GM11168 (cell line): ENCODE results near the gene ATPAF1.
"Not testable (repeated sequence)": the region's sequence is repeated elsewhere in the genome, so short reads cannot be mapped to it uniquely, and the experiment has no call there.

ENCODE experiments used
- in situ Hi-C: fragments of 300-500 bp; cut with MboI; formaldehyde crosslinking; loops from one replicate; pipeline ENCODE4 v1.12.0; 2022; ENCODE audit warnings: low sequenced_read_pairs; ENCODE audit not compliant: unreplicated experiment

The ATPAF1 gene

DNA sequence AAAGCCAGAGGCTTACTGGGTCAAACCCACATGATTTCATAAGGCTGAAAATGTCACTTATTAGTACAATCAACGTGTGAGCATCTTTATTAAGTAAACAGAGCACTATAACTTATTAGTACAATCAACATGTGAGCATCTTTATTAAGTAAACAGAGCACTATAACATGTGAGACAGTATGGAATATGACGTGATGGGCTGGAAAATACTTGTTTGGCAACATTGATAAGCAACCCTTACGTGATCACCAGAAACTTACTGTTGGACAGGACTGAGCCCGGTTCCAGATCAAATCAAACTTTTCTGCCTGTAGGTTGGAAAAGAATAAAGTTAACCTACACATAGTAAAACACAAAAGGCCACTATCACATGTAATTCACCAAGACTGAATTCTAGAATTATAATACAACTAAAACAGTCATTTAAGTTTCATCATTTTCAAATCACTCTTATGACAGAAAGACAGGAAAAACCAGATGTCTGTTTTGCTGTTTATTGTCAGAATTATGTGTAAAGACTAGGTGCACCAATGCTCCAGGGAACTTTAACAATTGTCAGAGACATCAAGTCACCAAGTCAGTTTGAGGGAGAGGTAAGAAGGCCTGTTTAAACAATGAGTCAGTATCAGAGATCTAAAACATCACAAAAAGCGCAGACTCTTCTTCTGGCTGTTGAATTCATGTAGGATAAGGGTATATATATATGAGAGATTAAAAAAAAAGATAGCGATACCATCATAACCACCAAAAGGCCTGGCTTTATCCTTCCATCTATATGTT lies 15.7 kb downstream of the ATPAF1 start:
- in situ Hi-C loops = no loop called here

DNA sequence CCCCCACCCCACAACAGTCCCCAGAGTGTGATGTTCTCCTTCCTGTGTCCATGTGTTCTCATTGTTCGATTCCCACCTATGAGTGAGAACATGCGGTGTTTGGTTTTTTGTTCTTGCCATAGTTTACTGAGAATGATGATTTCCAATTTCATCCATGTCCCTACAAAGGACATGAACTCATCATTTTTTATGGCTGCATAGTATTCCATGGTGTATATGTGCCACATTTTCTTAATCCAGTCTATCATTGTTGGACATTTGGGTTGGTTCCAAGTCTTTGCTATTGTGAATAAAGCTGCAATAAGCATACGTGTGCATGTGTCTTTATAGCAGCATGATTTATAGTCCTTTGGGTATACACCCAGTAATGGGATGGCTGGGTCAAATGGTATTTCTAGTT lies 17.0 kb downstream of the ATPAF1 start:
- in situ Hi-C loops = not testable (repeated sequence)

DNA sequence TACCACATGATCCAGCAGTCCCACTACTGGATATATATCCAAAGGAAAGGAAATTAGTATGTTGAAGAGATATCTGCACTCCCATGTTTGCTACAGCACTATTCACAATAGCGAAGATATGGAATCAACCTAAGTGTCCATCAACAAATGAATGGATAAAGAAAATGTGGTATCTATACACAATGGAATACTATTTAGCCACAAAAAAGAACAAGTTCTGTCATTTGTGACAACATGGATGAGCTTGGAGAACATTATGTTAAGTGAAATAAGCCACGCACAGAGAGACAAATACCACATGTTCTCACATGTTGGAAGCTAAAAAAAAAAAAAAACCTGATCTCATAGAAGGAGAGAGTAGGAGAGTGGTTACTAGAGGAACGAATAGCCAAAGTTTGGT lies 17.7 kb downstream of the ATPAF1 start:
- in situ Hi-C loops = no loop called here

DNA sequence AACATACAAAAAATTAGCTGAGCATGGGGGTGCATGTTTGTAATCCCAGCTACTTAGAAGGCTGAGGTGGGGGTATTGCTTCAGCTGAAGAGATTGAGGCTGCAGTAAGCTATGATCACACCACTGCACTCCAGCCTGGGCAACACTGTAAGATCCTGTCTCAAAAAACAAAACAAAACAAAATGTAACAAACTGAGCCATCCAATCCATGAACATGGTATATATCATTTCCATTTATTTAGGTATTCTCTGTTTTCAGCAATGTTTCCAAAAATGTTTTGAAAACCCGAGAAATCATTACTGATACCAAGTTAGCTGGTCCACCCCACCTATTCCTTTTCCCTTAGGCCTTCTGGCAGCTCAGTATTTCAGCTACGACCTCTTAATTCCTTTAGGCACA lies 18.4 kb downstream of the ATPAF1 start:
- in situ Hi-C loops = no loop called here

DNA sequence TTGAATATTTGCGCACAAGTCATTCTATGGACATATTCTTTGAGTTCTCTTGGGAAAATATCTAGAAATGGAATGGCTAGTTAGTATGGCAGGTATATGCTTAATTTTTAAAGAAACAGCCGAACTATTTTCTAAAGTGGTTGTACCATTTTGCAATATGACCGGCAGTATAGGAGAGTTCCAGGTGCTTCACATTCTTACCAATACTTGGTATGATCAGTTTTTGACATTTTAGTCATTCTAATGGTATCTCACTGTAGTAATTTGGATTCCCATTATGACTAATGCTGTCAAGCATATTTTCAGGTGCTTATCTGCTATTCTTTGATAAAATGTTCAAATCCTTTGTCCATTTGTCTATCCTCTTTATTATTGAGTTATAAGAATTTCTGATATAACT lies 20.6 kb downstream of the ATPAF1 start:
- in situ Hi-C loops = no loop called here

DNA sequence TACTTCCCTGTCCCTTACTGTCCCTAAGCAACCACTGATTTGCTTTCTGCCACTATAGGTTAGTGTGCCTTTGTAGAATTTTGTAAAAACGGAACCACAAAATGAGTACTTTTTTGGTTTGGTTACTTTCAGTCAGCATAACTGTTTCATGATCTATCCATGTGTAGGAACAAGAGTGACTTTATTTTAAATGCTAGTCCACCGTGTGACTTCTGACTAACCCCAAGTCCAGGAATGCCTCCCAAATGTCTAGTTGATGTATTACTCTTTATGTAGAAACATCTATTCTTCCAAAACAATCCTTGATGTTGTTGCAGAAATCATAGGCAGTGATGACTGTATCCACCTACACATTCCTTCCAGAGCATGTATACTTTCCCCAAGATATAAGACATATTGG lies 21.3 kb downstream of the ATPAF1 start:
- in situ Hi-C loops = no loop called here

DNA sequence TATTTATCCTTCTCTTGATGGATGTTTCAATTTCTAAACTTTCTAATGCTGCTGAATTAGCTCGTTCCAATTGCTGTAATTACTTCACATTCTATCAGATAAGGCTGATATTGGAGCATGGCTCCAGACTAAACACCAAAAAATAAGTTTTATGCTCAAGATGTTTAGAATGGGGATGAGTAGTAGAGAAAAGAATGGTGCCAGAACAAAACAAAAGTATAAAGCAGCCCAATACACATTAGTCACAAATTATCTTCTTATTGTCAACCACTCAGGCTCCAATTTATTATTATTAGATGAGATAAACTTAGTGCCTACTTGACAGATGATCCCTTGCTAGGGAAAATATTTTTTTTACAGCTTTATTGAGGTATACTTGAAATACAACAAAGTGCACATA lies 21.8 kb downstream of the ATPAF1 start:
- in situ Hi-C loops = no loop called here

DNA sequence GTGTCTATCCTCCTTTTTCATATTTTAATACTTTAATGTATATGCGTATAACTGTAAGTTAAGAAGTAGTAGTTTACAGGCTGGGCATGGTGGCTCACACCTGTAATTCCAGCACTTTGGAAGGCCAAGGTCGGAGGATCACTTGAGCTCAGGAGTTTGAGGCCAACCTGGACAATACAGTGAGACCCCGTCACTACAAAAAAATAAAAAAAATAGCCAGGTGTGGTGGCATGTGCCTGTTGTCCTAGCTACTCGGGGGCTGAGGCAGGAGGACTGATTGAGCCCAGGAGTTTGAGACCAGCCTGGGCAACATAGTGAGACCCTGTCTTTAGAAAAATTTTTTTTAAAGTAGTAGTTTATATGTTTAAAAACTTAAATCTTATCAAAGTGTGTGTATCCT lies 22.3 kb downstream of the ATPAF1 start:
- in situ Hi-C loops = no loop called here

DNA sequence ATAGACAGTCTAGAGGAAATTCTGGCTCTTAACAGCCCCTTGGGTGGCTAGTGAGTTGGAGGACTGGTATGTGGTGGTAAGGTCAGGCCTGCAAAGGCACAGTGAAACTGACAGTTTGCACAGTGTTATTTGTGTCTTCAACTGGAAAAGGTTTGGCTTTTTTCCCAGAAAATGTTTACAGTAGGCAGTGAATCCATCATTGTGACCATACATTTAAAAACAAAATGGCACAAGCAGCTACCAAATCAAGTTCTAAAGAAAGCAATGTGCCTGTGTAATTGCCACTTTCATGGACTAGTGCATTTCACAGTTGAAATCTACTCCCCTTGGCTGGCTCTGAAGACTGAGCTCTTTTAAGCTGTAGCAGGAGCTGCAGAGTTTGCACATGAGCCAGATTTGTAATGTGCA lies 24.8 kb downstream of the ATPAF1 start:
- in situ Hi-C loops = no loop called here

DNA sequence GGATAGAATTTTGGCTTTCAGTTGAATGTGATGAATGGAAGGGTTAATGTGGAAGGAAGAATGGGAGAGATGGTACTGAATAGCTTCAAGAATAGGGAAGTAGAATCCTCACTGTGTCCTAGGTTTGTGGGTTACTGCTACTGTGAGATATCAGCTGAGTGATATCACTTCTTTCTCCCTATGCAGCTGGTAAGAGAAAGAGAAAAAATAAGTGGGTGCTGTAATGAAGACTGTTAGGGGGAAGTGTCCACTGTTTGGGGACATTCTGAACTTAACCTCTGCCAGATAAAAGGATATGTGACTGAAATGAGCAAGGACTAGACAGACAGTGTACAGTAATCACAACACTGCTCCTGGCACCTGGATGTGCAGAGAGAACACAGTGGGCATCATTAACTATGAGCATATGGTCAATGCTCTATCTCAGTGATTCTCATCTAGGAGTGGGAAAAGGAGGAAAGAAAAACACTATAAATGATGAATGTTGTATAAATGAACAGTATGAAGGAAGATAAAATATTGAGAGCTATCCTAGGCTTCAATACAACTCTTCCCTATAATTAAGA lies 26.0 kb downstream of the ATPAF1 start:
- in situ Hi-C loops = no loop called here

DNA sequence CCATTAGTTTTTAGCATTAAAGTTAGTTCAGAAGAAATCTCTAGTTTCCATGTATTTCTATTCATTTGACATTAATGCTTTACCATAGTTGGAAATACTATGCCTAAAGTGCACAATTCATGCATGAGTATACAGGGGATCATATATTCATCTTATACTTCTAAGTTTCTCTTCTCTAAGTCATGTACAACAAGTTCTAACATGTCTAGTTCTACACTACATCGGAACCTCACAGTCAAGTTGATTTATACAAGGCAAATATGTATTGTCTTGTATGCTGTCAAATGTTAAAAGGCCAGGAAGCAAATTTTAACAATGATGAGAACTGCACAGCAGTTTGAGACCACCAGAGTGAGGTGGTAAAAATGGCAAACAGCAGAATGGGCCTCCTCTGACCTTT lies 28.6 kb downstream of the ATPAF1 start:
- in situ Hi-C loops = no loop called here

DNA sequence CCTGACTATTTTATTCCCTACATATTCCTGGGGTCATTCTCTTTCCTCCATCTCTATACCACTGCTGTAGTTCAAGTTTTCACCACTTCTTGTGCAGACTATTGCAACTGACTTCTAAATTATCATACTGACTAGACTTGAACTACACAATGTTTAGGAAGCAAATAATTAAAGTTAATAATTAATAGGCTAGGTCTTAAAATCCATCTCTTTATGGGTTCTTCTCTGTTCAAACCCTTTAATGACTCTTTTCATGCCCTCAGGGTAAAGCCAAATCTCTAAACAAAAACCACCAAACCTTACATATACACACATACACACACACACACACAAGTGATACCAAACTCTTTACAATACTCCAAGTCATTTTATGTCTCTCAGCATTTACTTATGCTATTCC lies 29.2 kb downstream of the ATPAF1 start:
- in situ Hi-C loops = no loop called here

DNA sequence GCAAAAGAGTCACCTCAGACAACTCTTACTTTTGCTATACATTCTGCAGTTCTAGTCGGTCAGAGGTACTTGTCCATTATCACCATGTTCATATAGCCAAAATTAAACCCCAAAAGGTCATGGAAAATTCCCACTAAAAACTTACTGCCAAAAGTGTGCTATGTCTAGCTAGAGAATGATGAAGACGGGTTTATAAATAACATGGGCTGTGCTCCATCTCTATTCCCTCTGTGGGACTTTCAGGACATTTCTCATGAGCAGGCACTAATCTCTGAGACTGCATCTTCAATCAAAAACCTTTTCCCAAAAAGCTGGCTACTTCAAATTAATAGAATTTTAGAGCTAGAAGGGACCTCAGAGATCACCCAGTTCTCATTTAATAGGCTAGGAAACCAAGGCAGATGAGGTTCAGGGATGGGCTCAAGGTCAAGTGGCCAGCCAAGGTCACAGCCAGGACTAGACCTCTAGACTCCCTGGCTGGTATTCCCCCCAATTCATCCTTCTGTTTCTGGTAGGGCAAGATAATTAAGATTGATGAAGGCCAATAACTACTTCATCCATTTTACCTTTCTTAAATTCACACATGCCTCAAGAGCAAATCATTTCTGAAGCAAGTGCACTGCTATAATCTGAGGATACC lies 30.6 kb downstream of the ATPAF1 start:
- in situ Hi-C loops = no loop called here

DNA sequence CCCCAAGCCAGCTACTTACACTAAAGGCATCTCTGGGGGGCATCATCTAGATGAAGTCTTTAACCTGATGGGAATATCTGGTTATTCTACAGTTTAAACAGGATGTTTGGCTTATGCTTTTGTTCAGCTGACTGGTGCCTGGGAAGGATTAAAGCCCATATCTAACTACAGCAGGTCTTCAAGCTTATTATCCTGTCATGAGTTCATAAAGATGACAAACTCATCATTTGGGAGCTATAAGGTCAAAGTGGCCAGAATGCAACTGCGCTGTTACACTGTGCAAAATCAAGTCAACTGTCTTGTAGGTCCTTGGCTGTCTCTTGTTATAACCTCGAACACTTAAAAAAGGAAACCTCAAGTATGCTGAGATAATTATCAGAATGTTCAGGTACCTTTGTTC lies 33.0 kb downstream of the ATPAF1 start:
- in situ Hi-C loops = no loop called here

DNA sequence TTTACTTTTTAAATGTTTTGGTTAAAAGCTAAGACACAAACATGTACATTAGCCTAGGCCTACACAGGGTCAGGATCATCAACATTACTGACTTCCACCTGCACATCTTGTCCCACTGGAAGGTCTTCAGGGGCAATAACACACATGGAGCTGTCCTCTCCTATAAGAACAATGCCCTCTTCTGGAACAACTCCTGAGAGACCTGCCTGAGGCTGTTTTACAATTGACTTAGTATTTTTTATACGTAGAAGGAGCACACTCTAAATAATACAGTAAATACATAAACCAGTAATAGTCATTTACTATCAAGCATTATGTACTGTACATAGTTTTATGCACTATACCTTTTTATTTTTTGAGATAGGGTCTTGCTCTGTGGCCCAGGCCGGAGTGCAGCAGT lies 37.4 kb downstream of the ATPAF1 start:
- in situ Hi-C loops = no loop called here

DNA sequence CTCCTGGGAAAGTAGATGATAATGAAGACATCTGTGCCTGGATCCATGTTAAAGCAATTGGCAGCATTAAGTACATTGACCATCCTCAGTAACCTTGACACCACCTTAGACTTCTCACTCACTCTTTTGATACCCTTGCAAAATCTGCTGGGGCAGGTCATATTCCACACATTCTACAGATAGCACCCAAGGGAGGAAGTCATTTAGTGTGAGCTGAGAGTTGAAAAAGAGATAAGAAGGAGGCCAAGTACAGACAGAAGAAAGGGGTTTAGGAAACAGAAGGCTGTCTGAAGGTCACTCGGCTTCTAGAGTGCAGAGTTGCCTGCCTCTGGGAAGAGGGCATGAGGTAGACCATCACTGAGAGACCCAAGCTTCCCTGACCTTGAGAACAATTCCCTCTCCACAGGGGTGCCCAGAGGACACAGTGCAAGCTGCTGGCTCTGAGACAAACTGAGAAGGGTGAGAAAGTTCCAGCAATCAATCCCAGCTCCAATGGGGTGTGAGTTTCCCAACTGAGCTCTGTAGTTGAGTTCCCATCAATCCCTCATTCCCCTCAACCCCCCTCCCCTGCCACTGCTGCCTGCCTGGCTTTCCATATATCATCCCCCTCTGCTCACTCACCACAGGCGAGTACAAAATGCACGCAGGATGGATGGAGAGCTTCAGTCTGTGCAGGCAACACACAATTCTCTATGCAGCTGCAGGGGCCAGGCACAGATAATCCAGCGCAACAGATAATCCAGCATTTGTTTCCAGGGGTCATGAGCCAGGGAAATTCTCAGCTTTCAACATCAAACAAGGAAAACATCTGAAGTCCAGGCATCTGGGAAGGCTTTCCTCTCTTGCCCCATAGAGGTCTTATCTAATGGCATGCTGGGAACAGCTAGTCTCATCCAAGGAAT lies 44.2 kb downstream of the ATPAF1 start:
- in situ Hi-C loops = no loop called here

DNA sequence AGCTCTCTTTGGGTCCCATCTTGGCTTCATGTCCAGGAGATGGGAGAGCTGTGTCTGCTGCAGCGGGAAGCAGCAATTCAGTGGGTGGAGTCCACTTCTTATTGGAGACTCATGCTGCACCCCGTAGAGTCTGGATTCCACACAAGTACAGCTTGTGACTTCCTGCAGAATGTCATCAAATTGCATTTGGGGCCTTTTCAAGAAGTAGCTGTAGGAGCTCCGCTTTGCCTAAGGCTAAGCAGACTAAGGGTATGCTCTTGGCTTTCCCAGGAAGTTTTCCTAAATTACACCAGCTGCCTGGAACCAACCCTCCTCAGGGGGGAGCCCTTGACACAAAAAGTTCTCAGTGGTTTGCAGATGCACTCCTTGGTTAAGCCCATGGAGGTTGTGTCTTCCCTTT lies 45.8 kb downstream of the ATPAF1 start:
- in situ Hi-C loops = no loop called here

DNA sequence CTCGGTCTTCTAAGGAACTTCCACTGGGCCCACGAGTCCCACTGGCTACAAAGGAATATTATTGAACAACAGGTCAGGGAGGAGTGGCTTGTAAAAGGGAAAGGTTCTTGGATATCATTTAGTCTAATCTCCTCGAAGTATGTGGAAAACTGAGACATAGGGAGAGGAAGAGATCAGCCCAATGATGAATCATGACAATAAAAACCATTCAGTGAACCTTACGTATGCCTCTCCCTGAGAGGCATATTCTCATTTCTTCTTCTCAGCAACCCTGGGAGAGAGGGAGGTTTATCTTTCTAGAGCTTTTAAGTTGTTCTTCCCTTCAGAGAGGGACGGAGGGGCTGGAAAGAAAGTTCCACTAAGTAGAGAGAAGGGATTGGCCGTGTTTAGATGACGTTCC lies 46.2 kb downstream of the ATPAF1 start:
- in situ Hi-C loops = no loop called here

DNA sequence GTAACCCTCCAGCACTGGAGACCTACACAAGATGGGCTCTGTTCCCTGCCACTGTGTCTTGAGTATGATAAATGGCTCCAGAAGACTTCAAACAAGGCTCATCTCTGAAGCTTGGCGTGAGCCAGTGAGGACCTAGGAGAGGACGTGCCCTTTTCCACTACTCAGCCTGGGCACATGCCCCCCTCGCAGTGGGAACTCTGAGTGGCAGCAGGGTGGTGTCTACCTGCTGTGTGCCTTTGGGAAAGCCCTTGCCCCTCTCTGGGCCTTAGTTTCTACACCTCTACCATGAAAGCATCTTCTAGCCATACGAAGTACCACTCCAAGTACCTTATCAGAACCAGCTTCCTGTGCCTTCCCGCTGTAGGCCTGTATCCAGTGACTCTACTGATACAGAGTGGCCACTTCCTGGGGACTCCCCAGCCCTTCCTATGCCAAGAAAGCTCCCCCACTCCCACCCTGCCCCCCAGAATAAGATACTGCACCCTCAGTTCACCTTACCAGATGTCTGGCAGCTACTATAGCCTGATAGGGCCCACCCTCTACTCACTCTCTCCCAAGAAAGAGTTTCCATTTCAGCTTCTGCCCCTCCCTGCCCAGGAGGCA lies 48.4 kb downstream of the ATPAF1 start:
- in situ Hi-C loops = loop anchor here (10.0 kb wide), 1 partner anchor 95 kb away; the partner anchor contains the start of gene EFCAB14

DNA sequence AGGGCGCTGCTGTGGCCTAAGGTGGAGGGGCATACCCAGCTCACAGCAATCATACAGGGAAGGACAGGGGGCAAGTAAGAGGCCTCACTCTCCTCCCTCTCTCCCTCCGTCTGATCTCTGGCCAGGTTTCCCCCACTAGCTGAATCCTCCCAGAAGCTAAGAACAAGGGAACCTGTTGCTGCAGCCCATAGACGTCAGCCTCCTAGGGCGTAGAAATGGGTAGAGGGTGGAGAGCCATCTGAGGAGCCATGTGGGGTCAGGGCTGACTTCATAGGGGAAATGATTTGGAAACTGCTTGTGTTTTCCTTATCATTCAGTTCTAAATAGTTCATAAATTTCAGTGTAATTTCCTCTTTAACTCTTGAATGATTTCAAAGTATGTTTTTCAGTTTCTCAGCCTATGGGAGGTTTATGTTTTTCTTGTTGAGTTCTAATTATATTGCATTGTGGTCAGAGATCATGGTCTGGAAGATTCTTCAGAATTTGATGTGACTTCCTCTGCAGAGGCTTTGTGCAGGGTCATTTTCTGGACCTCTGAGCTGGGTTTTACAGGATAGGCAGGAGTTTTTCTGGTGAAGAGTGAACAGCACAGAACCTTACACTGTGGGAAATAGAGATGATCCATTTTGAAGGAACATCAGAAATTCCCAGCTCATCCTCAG lies 49.3 kb downstream of the ATPAF1 start:
- in situ Hi-C loops = loop anchor here (10.0 kb wide), 1 partner anchor 96 kb away; the partner anchor contains the start of gene EFCAB14
